ENCODE data around the gene PXDN.
"Not testable (repeated sequence)": the region's sequence is repeated elsewhere in the genome, so short reads cannot be mapped to it uniquely, and the experiment has no call there.

PXDN gene

GRCh38 chr2:1685078-1685956 lies 59.0 kb downstream of the PXDN start:
- DNase-seq (ENCODE audit: low read depth) = no peak

- DNase-seq (ENCODE audit: low read depth) = no peak
These were observed 61.0 kb downstream of the PXDN start for GRCh38 chr2:1683297-1683696.

GRCh38 chr2:1682181-1682440 lies 62.2 kb downstream of the PXDN start:
- no peak for DNase-seq (ENCODE audit: low read depth)

GRCh38 chr2:1681323-1682180 lies 62.8 kb downstream of the PXDN start:
- DNase-seq (ENCODE audit: low read depth) = no peak

GRCh38 chr2:1681017-1681318 lies 63.3 kb downstream of the PXDN start:
- no peak for DNase-seq (ENCODE audit: low read depth)

GRCh38 chr2:1680222-1681016 lies 63.9 kb downstream of the PXDN start:
- no peak for DNase-seq (ENCODE audit: low read depth)

GRCh38 chr2:1679488-1680039 lies 64.8 kb downstream of the PXDN start:
- DNase-seq (ENCODE audit: low read depth) = not testable (repeated sequence)

GRCh38 chr2:1679065-1679464 lies 65.2 kb downstream of the PXDN start:
- DNase-seq (ENCODE audit: low read depth) = not testable (repeated sequence)

GRCh38 chr2:1678609-1679008 lies 65.7 kb downstream of the PXDN start:
- DNase-seq (ENCODE audit: low read depth) = no peak

GRCh38 chr2:1677821-1678165 lies 66.5 kb downstream of the PXDN start:
- no peak for DNase-seq (ENCODE audit: low read depth)

GRCh38 chr2:1676913-1677820 lies 67.1 kb downstream of the PXDN start:
- DNase-seq (ENCODE audit: low read depth) = no peak

GRCh38 chr2:1676091-1676912 lies 68.0 kb downstream of the PXDN start:
- DNase-seq (ENCODE audit: low read depth) = no peak

GRCh38 chr2:1675633-1676032 lies 68.7 kb downstream of the PXDN start:
- DNase-seq (ENCODE audit: low read depth) = peak; percentile 74

- DNase-seq (ENCODE audit: low read depth) = no peak
These were observed 69.4 kb downstream of the PXDN start for GRCh38 chr2:1674766-1675397.

GRCh38 chr2:1674276-1674675 lies 70.0 kb downstream of the PXDN start:
- DNase-seq (ENCODE audit: low read depth) = no peak

- DNase-seq (ENCODE audit: low read depth) = no peak
These were observed 71.0 kb downstream of the PXDN start for GRCh38 chr2:1673160-1673944.

GRCh38 chr2:1672738-1673137 lies 71.6 kb downstream of the PXDN start:
- DNase-seq (ENCODE audit: low read depth) = no peak

- no peak for DNase-seq (ENCODE audit: low read depth)
These were observed 72.4 kb downstream of the PXDN start for GRCh38 chr2:1671916-1672315.

- DNase-seq (ENCODE audit: low read depth) = no peak
These were observed 73.7 kb downstream of the PXDN start for GRCh38 chr2:1670636-1671035.
